MCF 10A (cell line): ENCODE results near the gene DDX54. TPM values are rescaled to one million over a fixed set of nuclear protein-coding genes. Genes with fewer than 3 reads are reported as not detected.
A peak's percentile ranks its signal among the peaks of the same experiment; 100 is the strongest.

Source experiments
- BruUV-seq: library from RNA; stranded (reverse); fragments of 400-500 nt; replicated peaks from 2 replicates; lab custom pipeline; 2021; lab: Mats Ljungman, UMichigan
- CTCF ChIA-PET: fragments of 300-600 bp; sonication (Branson Sonifier 250); formaldehyde crosslinking; extraction: SDS; loops from one replicate; lab custom pipeline; 2021; ENCODE audit warnings: antibody characterized with exemption, inconsistent platforms; lab: Yijun Ruan, JAX
- POLR2A ChIA-PET: fragments of 300-600, 350-650 bp; sonication (Branson Sonifier 250); formaldehyde crosslinking; extraction: SDS; loops from one replicate; lab custom pipeline; 2020; ENCODE audit warnings: antibody characterized with exemption, inconsistent platforms; lab: Yijun Ruan, JAX
- DNase-seq: peaks from one replicate; pipeline ENCODE4 v3.0.0-alpha.2; 2018; ENCODE audit not compliant: unreplicated experiment
- H3K27ac Mint-ChIP-seq: one replicate; pipeline ENCODE4 v1.8.0; 2022; ENCODE audit warnings: mild to moderate bottlenecking, low read depth, mixed read lengths; ENCODE audit not compliant: unreplicated experiment
- H3K27me3 Mint-ChIP-seq: one replicate; pipeline ENCODE4 v1.8.0; 2022; ENCODE audit warnings: mixed read lengths; ENCODE audit not compliant: insufficient read depth, unreplicated experiment
- H3K36me3 Mint-ChIP-seq: one replicate; pipeline ENCODE4 v1.8.0; 2022; ENCODE audit warnings: mild to moderate bottlenecking, moderate library complexity, mixed read lengths; ENCODE audit not compliant: insufficient read depth, unreplicated experiment
- H3K4me1 Mint-ChIP-seq: one replicate; pipeline ENCODE4 v1.8.0; 2022; ENCODE audit warnings: mixed read lengths; ENCODE audit not compliant: insufficient read depth, unreplicated experiment
- H3K4me3 Mint-ChIP-seq: one replicate; pipeline ENCODE4 v1.8.0; 2022; ENCODE audit warnings: mild to moderate bottlenecking, moderate library complexity, mixed read lengths; ENCODE audit not compliant: unreplicated experiment
- H3K9me3 Mint-ChIP-seq: one replicate; pipeline ENCODE4 v1.8.0; 2022; ENCODE audit warnings: mixed read lengths; ENCODE audit not compliant: unreplicated experiment
- intact Hi-C: fragments of 100-400 bp; cut with micrococcal nuclease; formaldehyde crosslinking; loops from 2 replicates; pipeline ENCODE4 v1.14.1; 2022
- total RNA-seq: library from RNA; stranded (reverse); gene quantifications from 2 replicates; pipeline ENCODE4 v1.2.3, GENCODE V29; 2022
- TF ChIP-seq, protein P1 (sequence below): fragments of 200-600 bp; IDR thresholded peaks from one replicate; pipeline ENCODE4 v1.8.0; 2022; ENCODE audit warnings: antibody characterized with exemption, mild to moderate bottlenecking; ENCODE audit not compliant: unreplicated experiment

The DDX54 gene
- total RNA-seq, 1 experiment from 2014 or later: 75.8 TPM

DNA sequence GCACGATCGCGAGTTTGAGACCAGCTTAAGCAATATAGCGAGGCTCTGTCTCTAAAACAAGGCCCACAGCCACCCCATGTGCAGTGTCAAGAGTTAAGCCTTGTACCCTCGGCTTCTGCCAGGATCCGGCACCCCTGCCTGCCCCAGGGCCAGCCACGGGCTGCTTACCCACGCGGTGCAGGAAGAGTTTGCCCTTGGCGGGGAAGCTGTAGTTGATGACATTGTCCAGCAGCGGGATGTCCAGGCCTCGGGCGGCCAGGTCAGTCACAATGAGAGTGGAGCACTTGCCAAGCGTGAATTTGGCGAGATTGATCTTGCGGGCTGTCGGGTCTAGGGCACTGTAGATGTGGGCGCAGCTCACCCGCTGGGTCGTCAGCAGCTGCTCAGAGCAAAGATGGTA lies 13.1 kb downstream of the DDX54 start:
- Mint-ChIP-seq H3K4me3 (no peak overlapping the region), H3K9me3 (no peaks in the 10 kb centered on the region), H3K27ac (no peak overlapping the region), H3K4me1 (peaks cover 5% of the 10 kb centered on the region), H3K27me3 (no peaks in the 10 kb centered on the region), H3K36me3 (peaks cover 91% of the 10 kb centered on the region)
- intact Hi-C loops: no loop called here
- POLR2A ChIA-PET: interaction anchor here (0.9 kb wide), 1 partner anchor 10 kb away, joined by 3 read pairs; no protein-coding TSS in a partner anchor
- no peak for DNase-seq
- TF ChIP-seq, protein P1, sequence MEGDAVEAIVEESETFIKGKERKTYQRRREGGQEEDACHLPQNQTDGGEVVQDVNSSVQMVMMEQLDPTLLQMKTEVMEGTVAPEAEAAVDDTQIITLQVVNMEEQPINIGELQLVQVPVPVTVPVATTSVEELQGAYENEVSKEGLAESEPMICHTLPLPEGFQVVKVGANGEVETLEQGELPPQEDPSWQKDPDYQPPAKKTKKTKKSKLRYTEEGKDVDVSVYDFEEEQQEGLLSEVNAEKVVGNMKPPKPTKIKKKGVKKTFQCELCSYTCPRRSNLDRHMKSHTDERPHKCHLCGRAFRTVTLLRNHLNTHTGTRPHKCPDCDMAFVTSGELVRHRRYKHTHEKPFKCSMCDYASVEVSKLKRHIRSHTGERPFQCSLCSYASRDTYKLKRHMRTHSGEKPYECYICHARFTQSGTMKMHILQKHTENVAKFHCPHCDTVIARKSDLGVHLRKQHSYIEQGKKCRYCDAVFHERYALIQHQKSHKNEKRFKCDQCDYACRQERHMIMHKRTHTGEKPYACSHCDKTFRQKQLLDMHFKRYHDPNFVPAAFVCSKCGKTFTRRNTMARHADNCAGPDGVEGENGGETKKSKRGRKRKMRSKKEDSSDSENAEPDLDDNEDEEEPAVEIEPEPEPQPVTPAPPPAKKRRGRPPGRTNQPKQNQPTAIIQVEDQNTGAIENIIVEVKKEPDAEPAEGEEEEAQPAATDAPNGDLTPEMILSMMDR: no peak
- CTCF ChIA-PET: interaction anchor here (0.6 to 9.7 kb wide), 10 partner anchors 13 to 241 kb away, joined by 3 to 131 read pairs (median 4); no protein-coding TSS in a partner anchor
- no TSS peak for BruUV-seq

DNA sequence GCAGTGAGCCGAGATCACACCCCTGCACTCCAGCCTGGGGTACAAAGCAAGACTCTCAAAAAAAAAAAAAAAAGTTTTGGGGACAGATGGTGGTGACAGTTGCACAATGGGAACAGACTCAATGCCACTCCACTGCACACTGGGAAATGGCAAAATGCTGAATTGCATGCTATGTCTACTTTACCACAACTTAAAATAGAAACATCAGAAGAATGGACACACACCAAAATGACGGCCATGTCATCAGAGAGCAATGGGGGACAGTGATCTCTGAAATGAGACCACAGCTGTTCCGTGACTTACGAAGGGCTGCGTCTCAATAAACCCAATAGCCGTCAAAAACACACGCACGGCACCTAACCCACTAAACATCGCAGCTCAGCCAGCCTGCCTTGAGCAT lies 13.7 kb downstream of the DDX54 start:
- intact Hi-C loops: no loop called here
- Mint-ChIP-seq H3K27ac (peak overlapping the region; percentile 50), H3K9me3 (no peaks in the 10 kb centered on the region), H3K4me1 (peaks cover 5% of the 10 kb centered on the region), H3K36me3 (peaks cover 91% of the 10 kb centered on the region), H3K27me3 (no peaks in the 10 kb centered on the region), H3K4me3 (no peak overlapping the region)
- POLR2A ChIA-PET: interaction anchor here (0.9 kb wide), 1 partner anchor 10 kb away, joined by 3 read pairs; no protein-coding TSS in a partner anchor
- no TSS peak for BruUV-seq
- DNase-seq: no peak
- CTCF ChIA-PET: interaction anchor here (0.7 to 9.7 kb wide), 5 partner anchors 12 to 179 kb away, joined by 3 to 131 read pairs (median 33); no protein-coding TSS in a partner anchor
- TF ChIP-seq, protein P1: no peak

DNA sequence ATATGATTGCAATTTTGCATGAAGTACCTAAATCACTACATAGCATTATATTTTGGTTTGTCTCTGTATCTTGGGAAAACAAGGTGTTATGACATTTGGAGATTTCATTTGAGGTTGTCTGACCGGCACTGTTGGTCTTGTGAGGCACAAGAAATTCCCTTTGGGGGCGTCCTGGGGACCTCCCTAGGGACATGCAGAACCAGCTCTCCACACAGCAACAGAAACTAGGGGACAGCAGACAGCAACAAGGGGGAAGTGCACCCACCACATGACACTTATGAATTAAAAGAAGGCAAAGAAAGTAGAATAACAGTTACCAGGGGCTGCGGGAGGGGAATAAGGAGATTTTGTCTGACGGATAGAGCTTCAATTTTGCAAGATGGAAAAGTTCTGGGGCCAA lies 14.4 kb downstream of the DDX54 start:
- peaks cover 5% of the 10 kb centered on the region for H3K4me1 Mint-ChIP-seq
- intact Hi-C loops: no loop called here
- peaks cover 91% of the 10 kb centered on the region for H3K36me3 Mint-ChIP-seq
- no TSS peak for BruUV-seq
- peak overlapping the region; percentile 50 for H3K27ac Mint-ChIP-seq
- H3K27me3 Mint-ChIP-seq: no peaks in the 10 kb centered on the region
- ChIA-PET POLR2A (interaction anchor here (0.6 kb wide), 1 partner anchor 272 kb away, joined by 3 read pairs; no protein-coding TSS in a partner anchor), CTCF (interaction anchor here (0.6 to 9.7 kb wide), 5 partner anchors 11 to 271 kb away, joined by 3 to 131 read pairs (median 33); no protein-coding TSS in a partner anchor)
- no peaks in the 10 kb centered on the region for H3K9me3 Mint-ChIP-seq
- TF ChIP-seq, protein P1: no peak
- no peak for DNase-seq
- no peak overlapping the region for H3K4me3 Mint-ChIP-seq

- Mint-ChIP-seq H3K4me3 (no peak overlapping the region), H3K9me3 (no peaks in the 10 kb centered on the region), H3K36me3 (peaks cover 87% of the 10 kb centered on the region), H3K27me3 (no peaks in the 10 kb centered on the region), H3K27ac (no peak overlapping the region), H3K4me1 (peaks cover 5% of the 10 kb centered on the region)
- DNase-seq: no peak
- CTCF ChIA-PET: interaction anchor here (0.6 to 9.7 kb wide), 4 partner anchors 11 to 270 kb away, joined by 3 to 131 read pairs (median 40); no protein-coding TSS in a partner anchor
- intact Hi-C loops: no loop called here
- POLR2A ChIA-PET: interaction anchor here (0.6 kb wide), 1 partner anchor 272 kb away, joined by 3 read pairs; no protein-coding TSS in a partner anchor
- TF ChIP-seq, protein P1: no peak
- BruUV-seq: no TSS peak
Measured at GRCh38 chr12:113170457-113170856, 14.8 kb downstream of the DDX54 start.
